NOMO-1 treated with dmso at 0.1 percent for 144 hours (cell line): ENCODE data around the gene TMEM17.

ENCODE experiments used
- DNase-seq: peaks from one replicate; lab custom pipeline; 2025; ENCODE audit not compliant: unreplicated experiment; lab: John Stamatoyannopoulos, UW

The TMEM17 gene

DNA sequence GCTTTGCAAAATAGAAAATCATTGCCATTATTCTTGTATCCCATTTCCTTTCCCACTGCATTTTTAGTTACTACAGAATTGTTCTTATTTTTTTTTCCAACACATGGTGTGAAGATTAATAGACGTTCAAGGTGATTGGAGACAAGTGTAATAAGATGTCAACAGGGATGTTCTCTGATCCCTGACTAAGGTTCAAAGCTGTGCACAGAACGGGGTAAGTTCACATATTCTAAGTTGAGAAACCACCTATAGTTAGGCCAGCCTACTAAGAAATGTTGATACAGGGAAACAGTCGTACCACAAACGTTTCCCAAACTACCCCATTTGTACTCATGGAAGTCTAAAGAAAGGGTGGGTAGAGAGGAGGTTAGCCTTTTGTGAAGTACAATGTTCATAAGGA lies 6.4 kb upstream of the TMEM17 start:
- DNase-seq = no peak

DNA sequence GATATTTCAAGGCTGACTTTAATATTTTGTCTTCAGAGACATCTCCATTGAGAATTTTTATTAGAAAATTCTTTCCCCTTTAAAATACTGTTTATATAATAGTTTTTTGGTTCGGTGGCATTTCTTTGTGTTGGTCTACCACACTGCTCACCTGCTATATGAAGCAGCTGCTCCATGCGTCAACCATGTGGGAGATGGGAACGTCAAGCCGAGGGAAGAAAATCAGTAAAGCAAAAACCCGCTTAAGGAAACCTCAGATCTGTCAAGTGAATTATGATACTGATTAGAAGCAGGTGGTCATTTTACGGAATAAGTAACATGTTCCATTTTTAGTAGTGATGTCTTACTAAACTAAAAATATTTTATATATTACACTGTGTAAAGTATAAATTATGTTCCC lies 5.6 kb upstream of the TMEM17 start:
- no peak for DNase-seq

DNA sequence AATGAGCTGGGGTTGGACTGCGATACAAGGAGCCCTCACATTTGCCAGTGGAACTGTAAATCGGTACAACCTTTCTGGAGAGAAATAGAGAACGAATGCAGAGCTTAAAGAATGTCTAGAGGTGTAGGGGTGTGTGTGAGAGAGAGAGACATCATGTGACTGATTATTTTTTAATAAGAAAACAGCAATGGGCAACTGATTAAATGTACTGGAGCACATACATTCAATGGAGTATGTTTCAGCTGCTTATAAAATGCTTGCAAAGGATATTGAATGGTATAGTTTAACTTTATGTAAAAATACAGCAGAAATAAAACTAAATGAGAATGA lies 391 bp upstream of the TMEM17 start:
- DNase-seq = no peak

DNA sequence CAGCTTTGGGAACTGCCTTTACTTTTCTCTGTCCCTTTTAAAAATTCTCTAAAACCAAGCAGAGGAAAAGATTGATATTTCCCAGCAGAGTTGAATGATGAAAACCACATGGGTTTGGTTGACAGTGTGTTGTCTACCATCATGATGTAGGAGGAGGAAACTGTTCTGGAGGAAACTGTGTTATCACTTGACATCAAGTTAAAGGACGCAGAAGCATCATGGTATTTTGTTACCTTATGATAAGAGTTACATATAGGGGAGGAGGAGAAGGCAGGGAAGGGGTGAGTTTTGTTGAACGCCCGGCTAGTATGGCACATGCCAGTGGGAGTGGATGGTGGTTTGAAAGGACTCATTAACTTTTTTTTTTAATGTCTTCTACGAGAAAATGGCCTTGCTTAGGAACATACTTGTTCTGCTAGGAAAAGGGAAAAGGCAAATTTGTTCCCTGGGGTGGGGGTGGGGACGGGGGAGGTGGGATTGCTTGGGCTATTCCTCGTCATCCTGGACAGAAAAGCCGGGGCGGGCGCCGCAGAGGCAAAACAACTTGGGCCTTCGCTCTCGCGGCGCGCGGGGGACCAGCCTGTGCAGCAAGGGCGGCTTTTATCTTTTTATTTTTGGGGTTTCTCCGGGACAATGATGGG lies 766 bp downstream of the TMEM17 start:
- no peak for DNase-seq

DNA sequence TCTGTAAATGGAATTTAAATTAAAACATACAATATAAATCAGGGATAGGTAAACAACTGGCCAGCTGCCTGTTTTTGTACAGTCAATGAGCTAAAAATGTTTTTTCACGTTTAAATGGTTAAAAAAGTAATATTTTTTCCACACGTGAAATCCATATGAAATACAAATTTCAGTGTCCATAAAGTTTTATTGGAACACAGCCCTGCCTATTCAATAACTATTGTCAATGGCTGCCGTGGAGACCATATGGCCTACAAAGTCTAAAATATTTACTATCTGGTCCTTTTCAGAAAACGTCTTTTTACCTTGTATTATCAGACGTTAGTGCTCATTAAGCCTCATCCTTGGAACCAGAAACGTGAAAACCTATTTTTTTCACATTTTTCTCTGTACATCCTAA lies 1.3 kb downstream of the TMEM17 start:
- DNase-seq = no peak

DNA sequence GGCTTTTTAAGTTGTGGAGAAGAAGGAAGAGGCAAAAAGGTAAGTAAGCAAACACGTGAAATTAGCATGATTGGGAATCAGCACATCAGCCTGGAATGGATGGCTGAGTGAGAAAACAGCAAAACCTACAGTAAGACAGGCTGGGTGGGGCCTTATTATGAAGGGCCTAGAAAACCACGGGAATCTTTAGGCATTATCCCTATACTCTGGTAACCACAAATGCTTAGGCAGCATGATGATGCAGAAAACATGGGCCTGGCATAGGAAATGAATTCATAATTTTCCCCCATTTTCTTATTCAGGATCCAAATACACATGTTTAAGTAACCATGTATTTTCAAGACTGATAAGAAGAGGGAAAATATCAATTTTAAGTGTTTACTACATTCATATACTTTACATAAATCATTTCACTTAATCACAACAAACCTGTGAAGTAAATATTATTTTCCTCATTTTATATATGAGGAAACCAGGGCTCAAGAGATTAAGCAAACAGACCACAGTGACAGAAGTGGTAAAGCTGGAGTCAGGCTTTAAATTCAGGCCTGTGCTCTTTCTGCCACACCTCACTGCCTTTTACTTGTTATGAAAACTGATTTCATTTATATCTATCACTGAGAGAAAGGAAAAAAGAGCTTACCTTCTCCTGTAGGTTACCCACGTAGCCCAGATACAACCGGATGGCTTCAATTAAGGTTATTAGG lies 4.0 kb downstream of the TMEM17 start:
- DNase-seq = no peak

DNA sequence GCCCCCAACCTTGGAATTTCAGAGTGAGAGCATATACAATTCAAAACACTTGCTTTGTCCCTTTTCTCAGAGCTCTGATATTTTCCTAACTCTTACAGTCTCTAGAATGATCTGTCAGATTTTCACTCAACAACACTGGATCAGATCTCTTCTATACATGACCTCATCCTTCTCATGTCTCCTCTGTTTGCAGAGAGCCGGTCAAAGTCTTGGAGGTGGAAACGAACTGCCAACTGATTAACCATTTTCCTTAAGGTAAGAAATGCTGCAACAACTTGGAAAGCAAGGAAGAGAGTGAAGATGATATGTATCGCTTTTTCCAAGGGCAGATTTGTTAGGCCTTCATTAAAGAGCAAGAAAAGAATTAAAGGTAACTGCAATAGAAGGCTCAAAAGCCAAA lies 4.9 kb downstream of the TMEM17 start:
- DNase-seq = no peak

DNA sequence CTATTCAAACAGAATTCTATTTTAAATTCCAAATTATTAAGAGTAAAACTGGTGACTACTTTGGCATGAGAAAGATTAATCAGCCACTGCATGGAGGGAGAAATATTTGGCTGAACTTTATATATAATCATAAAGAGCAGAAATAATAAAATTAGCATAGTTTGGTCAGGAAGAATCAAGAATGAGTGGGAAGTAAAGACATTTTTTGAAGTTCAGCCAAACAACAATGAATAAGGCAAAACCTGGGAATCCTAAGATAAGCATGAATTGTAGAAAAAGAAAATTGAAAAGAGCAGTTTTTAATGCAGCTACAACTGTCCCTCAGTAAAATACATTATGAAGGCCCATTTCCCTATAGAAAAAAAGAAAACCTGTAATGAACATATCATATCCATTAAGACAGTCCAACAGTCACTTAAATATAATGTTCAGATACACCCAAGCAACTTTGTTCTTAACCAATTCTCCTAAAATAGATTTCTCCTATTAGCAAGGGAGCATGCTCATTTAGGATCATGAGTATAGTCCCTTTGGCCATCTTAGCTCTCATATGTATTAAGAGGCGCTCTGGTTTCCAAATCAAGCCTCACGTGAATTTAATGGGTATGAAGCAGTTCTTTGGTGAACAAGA lies 6.5 kb downstream of the TMEM17 start:
- DNase-seq = no peak

DNA sequence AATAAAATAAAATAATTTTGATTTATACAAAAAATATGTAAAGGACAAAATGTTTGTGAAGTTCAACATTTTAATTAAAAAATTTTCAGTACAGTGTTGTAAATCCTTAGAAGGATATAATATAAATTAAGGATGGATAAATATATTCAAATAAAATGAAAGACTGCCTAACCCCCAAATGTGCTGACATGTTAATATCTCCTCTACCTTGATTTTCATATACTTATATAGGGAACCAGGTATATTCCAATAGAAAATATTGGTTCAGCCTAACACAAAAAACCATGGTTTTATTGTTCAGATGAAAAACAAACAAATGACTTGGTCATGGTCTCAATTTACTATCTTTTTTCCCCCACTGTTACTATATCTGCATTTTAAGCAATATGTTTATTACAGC lies 7.3 kb downstream of the TMEM17 start:
- DNase-seq = no peak

DNA sequence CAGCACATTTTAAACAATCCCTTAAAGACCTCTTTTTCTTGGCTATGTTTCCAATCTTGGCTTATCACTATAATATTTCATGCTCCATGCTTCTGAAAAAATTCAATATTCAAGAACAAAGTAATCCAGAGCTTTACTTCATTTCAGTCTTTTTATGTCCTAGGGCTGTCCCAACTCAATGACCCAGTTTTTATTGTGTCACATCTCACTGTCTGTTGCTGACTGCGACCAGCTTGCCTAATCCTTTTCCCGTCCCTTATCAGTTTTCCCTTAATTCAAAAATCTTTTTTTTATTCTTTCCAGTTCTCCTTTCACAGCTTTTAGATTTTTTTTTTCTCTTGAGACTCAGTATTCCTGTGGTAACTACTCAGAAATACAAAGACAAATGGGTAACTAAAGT lies 10.2 kb downstream of the TMEM17 start:
- no peak for DNase-seq

DNA sequence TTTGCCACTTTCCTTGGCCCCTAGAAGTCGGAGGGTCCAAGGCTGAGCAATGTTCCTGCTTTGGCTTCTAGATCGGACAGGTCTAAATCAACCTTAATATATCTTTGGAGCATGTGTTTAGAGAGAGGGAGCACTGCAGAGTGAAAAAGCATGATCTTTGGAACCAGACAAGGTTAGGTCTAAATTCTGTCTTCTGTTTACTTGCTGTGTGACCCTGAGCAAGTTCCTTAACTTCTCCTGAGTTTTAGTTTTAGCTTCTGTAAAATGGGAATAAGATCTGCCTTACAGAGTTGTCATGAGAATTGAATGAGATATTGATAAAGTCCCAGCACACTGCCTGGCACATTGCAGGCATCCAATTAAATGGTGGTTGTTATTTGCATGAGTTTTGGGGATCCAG lies 13.9 kb downstream of the TMEM17 start:
- no peak for DNase-seq

DNA sequence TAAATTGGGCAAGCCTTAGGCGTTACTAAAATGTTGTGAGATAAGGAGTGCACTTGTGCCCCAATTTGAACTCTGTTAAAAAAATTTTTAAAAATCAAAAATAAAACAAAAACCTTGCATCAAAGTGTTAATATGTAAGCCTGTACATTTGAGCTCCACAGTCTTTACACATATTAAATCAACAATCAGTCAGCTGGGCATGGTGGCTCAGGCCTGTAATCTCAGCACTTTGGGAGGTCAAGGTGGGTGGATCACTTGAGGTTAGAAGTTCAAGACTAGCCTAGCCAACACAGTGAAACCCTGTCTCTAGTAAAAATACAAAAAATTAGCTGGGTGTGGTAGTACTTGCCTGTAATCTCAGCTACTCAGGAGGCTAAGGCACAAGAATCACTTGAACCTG lies 16.3 kb downstream of the TMEM17 start:
- DNase-seq = no peak

DNA sequence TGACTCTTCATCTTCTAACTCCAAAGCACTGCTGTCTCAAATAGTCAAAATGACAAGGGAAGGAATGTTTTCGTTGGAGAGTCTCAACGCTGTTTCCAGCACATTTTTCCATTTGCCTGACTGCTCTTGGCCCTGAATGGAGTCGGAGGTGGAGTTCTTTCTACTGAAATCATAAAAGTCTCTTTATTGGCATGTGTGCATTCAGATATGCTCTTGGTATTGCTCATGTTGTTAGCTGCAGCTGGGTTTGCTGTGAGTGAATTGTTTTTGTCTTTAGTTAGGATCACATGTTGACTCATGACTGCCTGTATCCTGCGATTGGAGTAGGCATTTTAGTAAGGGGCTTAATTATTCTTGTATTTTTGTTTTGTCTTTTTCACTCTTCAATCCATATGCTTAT lies 16.8 kb downstream of the TMEM17 start:
- no peak for DNase-seq

DNA sequence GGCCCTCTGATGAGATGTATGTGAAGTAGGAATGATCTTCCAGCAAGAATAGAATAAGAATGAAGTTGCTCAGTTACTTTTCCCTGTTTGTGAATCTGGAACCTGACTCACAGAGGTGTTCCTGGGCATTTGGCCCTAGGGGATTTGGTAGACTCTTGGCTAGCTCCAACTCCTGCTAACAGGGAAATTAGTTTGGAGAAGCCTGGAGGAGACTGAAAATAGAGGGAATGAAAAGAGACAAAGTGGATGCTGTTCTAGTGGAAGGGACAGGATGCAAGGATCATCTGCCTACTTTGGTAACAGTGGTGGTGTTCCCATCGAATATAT lies 19.6 kb downstream of the TMEM17 start:
- no peak for DNase-seq

DNA sequence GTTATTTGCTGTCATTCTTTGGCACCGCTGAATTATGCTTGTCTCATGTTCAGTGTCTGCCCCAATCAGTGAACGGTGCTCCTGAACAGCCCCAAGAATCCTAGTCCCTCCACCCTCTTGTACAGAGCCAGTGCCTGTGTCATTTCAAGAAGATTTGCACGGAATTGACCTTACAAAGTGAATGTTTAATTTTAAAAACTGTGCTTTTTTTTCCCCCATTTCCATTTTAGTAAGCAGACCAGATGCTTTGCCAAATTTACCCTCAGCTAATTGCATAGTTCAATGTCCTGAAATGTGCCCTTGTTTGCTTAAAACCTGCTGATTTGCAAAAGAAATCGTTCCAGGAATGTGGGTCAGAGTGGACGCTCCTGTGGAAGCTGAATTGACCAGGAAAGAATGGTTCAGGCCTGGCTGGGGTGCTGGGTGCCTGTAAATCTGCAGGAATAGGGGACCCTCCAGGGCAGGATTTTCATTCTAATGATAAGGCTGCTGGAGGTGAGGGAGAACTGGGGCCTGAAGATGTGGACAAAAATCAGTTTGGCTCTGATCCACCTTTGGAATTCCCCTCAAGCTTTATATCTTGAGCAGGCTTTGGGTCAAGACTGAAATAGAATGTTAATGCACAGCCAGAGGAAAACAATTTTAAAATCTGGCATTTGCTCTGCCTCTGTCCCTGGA lies 20.1 kb downstream of the TMEM17 start:
- no peak for DNase-seq

DNA sequence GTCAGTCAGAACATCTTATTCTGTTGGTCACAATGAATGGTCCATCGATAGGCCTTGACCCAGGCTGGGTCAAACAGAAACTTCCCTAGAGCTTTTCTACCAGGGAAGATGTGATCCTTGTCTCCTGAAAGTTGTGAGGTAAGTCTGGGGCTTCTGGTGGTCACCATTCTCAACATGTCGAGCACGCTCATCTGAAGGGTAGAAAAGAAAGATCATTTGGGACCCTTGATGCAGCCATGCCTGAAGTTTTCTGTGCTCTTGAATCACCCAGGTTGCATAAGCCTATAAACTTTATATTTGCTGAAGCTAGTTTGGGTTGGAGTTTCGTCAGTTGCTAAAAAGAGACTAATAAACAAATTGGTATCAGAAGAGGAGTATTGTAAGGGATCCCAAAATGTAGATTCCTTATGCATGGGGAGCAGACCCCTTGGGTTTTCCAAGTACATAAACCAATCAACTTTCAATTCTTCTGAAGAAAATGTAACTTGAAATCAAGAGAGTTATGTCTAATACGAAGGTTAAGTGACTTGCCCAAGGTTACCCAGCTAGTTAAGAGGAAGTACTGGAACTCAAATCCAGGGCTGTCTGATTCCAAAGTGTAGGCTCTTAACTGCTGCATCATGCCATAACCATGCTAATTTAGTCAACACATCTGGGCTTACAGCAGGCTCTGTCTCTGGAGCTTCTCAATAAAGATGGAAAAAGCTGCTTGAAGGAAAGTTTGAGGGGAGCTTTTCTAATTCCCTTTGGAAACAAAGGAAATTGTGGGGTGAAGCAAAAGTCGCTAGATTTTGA lies 23.2 kb downstream of the TMEM17 start:
- no peak for DNase-seq

DNA sequence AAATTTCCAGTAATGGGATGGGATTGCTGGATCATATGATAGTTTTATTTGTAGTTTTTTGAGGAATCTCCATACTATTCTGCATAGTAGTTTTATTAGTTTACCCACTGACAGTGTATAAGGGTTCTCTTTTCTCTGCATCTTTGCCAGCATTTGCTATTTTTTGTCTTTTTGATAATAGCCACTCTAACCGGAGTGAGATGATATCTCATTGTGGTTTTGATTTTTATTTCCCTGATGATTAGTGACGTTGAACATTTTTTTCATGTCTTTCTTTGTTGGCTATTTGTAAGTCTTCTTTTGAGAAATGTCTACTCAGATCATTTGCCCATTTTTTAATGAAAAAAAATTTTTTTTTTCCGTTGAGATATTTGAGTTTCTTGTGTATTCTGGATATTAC lies 26.1 kb downstream of the TMEM17 start:
- no peak for DNase-seq

DNA sequence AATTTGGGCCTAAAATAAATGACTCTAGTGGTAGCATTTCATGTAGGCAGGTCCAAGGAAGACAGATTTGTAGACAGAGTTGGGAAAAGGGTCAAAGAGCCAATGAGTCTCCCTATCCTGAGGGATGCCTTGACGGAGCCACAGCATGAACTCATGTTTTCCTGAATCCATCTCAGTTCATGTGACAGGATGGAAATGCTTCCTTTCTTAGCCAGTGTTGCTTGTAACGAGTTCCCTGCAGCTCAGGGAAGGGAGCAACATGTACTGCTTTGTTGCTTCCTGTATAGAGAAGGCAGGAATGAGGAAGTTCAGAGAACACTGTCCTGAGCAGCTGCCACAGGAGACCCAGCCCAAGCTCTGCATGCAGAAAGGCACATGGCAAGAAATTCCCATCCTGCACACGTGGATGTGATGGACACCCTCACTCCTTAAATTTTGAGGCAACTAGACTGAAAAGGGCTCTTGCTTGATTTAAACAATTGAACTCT lies 27.9 kb downstream of the TMEM17 start:
- no peak for DNase-seq

DNA sequence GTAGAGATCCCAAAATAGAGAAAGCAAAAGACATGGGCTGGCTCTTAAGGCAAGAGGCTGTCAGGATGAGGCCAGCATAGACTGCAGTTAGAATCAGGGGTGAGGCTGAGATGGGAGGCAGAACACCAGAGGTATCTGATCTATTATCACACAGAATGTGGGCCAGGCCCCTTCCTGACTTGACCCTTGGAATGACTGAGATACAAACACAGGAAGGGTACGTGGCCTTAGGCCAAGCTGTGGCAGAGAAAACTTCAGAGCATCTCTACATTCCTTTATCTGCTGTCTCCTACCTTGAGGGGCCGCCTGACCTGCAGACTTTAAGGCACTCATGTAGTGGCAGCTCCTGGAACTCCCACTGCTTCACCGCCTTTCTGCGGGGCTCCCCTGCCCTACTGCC lies 28.4 kb downstream of the TMEM17 start:
- DNase-seq = no peak

DNA sequence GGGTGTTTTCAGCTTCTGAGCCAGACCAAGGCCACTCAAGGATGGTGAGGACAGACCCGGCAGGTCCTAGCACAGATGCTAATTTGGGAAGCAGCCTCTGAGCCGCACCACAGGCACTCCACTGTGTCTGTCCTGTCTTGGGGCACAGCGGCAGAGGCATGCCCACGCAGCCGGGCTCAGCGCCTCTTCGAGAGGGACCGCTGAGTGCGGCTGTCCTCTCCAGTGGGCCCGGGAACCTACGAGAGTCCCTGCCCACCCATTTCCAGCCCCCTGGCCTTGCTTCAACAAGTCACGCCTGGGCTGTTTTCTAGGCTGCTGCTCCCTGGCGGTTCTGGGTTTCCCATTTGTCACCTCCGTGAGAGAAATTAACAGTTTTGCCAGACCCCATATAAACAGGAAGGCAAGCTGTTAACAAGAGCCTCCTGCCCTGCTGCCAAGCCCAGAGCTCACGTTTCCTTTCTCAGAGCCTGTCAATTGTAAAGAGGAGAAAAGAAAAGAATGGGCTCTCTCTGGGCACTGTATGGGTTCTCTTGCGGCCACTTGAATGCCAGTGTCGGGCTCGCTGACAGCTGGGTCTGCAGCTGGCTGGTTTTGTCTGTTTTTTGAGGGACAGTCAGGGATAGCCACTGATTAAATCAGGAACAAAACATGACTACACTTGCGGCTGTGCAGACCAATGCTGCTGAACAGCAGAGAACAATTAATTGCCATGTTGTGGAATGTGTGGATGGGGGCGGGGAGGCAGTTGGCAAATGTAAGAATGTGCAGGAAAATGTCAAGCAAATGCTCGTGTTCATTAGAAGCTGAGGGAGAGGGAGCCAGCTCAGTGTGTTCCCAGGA lies 30.6 kb downstream of the TMEM17 start:
- no peak for DNase-seq

DNA sequence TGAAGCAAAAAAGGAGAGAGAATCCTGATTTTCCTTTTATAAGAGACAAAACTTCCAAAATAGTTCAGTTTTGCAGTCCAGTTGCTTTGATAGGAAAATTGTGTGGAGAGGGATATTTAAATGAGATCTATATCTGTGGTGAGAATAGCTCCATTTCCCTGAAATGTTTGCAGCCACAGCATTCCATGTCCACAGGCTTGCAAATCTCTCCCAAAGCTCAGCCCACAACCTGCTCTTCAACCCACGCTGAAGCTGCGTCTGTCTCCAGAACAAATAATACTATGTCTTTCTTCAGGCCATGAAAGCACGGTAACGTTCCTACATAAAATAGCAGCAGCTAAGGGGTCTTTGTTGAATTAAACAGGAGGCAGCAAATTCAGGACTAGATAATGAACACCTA lies 31.8 kb downstream of the TMEM17 start:
- no peak for DNase-seq
